ENCODE data around the gene SPINT1.

Gene SPINT1

GRCh38 chr15:40843885-40844695 is at the start of gene SPINT1:
Gene SPINT1 (plus strand): TSS chr15:40844048. CDS start chr15:40844555, 507 bp downstream.
- DNase-seq (ENCODE audit: low read depth, low spot score) = peak; percentile 57

DNA sequence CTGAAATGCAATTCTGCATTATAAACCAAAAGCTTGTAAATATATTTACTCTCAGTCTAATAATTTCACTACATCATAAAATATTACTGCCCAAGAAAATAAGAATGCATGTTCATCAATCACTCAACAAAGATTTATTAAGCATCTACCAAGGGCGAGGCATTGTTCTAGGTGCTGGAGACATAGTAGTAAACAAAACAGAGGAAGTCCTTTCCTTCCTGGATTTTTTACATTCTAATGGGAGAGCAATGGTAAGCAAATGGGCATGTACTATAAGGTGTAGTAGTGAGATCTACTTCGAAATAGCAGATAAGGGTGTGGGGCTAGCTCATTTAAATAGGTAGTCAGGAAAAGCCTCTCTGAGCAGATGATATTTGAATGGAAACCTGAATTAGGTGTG is 47.8 kb upstream of the SPINT1 start:
- DNase-seq (ENCODE audit: low read depth, low spot score) = no peak

DNA sequence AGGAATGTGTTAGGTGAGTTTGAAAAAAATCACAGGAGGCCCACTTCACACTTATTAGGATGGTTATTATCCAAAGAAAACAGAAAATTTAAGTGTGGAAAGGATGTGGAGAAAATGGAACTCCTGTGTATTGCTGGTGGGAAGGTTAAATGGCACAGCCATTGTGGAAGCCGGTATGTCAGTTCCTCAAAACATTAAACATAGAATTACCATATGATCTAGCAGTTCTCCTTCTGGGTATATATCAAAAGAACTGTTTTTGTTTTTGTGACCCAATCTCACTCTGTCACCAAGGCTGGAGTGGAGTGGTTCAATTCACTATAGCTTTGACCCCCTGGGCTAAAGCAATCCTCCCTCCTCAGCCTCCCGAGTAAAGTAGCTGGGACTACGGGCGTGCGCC is 47.3 kb upstream of the SPINT1 start:
- no peak for DNase-seq (ENCODE audit: low read depth, low spot score)

GRCh38 chr15:40799523-40799922 is 44.3 kb upstream of the SPINT1 start:
- DNase-seq (ENCODE audit: low read depth, low spot score) = no peak

- no peak for DNase-seq (ENCODE audit: low read depth, low spot score)
These were observed 40.8 kb upstream of the SPINT1 start for GRCh38 chr15:40803076-40803475.

DNA sequence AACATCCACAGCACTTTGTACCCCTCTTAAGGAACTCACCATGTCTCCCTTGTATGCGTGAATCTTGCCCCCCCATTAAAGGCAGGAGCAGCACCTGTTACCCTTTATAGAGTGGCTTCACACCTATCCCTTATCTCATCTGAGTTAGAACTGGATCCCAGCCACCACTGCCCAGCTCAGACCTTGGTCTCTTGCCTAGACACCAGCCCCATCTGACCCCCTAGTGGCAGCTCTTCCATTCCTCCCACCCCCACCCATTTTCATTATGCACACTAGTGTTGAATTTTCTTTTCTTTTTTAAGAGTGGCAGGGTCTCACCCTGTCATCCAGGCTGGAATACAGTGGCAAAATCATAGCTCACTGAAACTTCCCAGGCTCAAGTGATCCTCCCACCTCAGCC is 40.2 kb upstream of the SPINT1 start:
- DNase-seq (ENCODE audit: low read depth, low spot score) = no peak

- DNase-seq (ENCODE audit: low read depth, low spot score) = no peak
These were observed 37.2 kb upstream of the SPINT1 start for GRCh38 chr15:40806672-40807027.

- peak; percentile 98 for DNase-seq (ENCODE audit: low read depth, low spot score)
These were observed 36.6 kb upstream of the SPINT1 start, which contains the start of the genes DNAJC17 and ZFYVE19 for GRCh38 chr15:40807028-40807887. Gene DNAJC17 (minus strand): TSS chr15:40807473. CDS start chr15:40807446, 27 bp downstream. Gene ZFYVE19 (plus strand): TSS chr15:40807089. CDS start chr15:40807590, 501 bp downstream.

DNA sequence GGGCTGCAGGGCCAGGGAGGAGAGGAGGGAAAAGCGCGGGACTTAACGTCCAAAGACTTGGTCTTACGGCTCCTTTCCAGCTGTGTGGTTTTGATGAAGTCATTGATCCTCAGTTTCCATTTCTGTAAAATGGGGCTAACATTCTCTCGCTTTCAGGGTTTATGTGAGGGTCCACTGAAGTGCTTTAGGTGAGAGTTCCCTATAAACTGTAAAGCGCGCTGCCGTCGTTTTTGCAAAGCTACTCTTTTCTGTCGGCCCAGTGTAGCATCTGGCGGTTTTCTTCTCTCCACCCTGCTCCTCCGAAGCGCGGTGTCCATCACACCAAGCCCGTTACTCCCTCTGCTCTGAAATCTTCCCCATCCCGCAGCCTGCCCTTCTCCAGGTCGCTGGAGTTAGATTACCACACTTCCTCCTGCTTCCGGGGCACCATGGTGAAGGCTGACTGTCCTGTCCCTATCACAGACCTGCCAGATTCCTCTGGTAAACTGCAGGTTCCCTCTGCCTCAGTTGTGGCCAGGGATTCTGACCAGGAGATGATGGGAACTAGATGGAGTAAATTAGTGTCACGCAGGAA is 35.9 kb upstream of the SPINT1 start:
- no peak for DNase-seq (ENCODE audit: low read depth, low spot score)

GRCh38 chr15:40808861-40809450 is 34.9 kb upstream of the SPINT1 start:
- no peak for DNase-seq (ENCODE audit: low read depth, low spot score)

GRCh38 chr15:40812721-40813425 is 31.0 kb upstream of the SPINT1 start:
- DNase-seq (ENCODE audit: low read depth, low spot score) = no peak

- no peak for DNase-seq (ENCODE audit: low read depth, low spot score)
These were observed 28.7 kb upstream of the SPINT1 start for GRCh38 chr15:40815042-40815698.

DNA sequence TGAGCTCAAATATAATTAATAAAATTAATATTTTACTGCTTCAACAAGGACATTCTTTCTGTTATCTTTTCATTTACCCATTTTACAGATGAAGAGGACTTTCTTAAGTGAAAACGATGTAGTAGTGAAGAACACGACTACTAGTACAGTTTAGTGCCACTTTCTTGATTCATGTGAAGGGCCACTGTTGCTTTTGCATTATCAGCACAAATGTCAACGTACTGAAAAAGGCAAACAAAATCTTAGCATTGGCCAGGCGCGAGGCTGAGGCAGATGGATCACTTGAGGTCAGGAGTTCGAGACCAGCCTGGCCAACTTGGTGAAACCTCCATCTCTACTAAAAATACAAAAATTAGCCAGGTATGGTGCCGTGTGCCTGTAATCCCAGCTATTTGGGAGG is 24.8 kb upstream of the SPINT1 start:
- no peak for DNase-seq (ENCODE audit: low read depth, low spot score)

DNA sequence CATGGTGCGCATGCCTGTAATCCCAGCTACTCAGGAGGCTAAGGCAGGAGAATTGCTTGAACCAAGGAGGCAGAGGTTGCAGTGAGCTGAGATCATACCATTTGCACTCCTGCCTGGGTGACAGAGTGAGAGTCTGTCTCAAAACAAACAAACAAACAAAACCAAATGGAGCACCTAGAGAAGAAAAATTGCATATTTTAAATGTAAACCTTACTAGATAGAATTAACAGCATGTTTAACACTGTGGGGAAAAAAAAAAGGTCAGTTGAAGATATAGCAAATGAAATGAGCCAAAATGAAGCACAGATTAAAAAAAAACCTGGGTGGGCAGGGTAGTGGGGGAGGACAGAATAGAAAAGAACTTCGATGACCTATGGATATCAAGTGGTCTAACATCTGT is 22.7 kb upstream of the SPINT1 start:
- no peak for DNase-seq (ENCODE audit: low read depth, low spot score)

GRCh38 chr15:40823572-40824343 is 20.1 kb upstream of the SPINT1 start:
- no peak for DNase-seq (ENCODE audit: low read depth, low spot score)

DNA sequence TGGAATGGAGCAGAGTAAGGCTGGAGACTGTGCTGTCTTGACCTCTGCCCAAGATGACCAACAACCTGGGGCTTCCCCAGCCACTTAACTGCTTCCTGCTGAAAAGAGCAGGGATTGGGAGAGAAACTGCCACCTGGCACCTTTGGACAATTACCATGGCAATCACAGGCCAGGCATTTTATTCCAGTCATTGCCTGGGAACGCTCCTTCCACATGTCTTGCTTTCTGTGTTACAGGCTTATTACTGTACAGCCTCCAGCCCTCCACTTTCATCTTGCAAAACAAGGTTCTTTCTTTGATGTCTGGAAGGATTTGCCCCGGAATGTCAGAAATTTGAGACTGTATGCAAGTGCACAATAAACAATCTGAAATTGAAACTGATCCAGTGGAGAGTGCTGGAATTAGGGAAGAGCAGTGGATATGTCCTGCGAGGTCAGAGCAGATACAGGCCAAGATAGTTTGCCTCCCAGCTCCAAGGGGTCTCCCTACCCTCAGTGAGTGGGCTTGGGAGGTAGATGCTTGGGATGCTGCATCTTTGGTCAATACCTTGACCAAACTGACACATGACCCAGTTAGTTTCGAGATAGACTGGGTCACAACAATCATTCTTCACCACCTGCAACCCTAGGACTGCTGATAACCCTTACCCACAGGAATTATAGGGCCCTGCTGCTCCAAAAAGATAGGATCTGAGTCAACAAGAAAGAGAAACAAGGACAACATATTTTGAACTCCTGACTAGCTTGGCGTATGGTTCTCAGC is 18.0 kb upstream of the SPINT1 start:
- DNase-seq (ENCODE audit: low read depth, low spot score) = peak; percentile 27

GRCh38 chr15:40826423-40827075 is 17.3 kb upstream of the SPINT1 start:
- DNase-seq (ENCODE audit: low read depth, low spot score) = no peak

- no peak for DNase-seq (ENCODE audit: low read depth, low spot score)
These were observed 15.3 kb upstream of the SPINT1 start, which contains the start of gene PPP1R14D for GRCh38 chr15:40828447-40829036. Gene PPP1R14D (minus strand): TSS chr15:40828708. CDS start chr15:40828641, 67 bp downstream.
